HL-60 (cell line): ENCODE data around the gene SLC2A13.
A peak's percentile ranks its signal among the peaks of the same experiment; 100 is the strongest.

Experiments used
- DNase-seq, 2 experiments: peaks; one replicate each; pipeline ENCODE4 v3.0.0-alpha.2; 2010 to 2020; ENCODE audit warnings: low read depth in 1 of 2, low spot score in 1 of 2
- H3K27ac ChIP-seq: fragments of 250-450 bp; sonication (Bioruptor Pico); replicated peaks from 2 replicates; pipeline ENCODE4 v1.5.1; 2020; ENCODE audit warnings: mild to moderate bottlenecking, moderate library complexity
- H3K27me3 ChIP-seq: fragments of 250-450 bp; sonication (Bioruptor Pico); 2 replicates; pipeline ENCODE4 v1.5.1; 2021; ENCODE audit warnings: mild to moderate bottlenecking, moderate library complexity; ENCODE audit not compliant: insufficient read depth, poor library complexity, severe bottlenecking
- H3K4me3 ChIP-seq: replicated peaks from 2 replicates; pipeline ENCODE4 v1.5.1; 2011; ENCODE audit warnings: mild to moderate bottlenecking, control low read depth, low read length; ENCODE audit not compliant: insufficient read depth
- GABPA ChIP-seq: IDR thresholded peaks from 2 replicates; pipeline ENCODE4 v1.6.1; 2012; ENCODE audit warnings: low read depth
- POLR2AphosphoS5 ChIP-seq: IDR thresholded peaks from 2 replicates; pipeline ENCODE4 v1.6.1; 2012; ENCODE audit warnings: low read depth
- SPI1 ChIP-seq: IDR thresholded peaks from 2 replicates; pipeline ENCODE4 v1.6.1; 2012; ENCODE audit warnings: low read depth, mild to moderate bottlenecking, borderline replicate concordance
- TF ChIP-seq, protein P1 (sequence below): IDR thresholded peaks from one replicate; pipeline ENCODE4 v1.5.1; 2011; ENCODE audit warnings: low read length, control low read depth, inconsistent platforms; ENCODE audit not compliant: insufficient read depth
- TF ChIP-seq, protein P2 (sequence below): IDR thresholded peaks from 2 replicates; pipeline ENCODE4 v1.6.1; 2012; ENCODE audit warnings: low read depth; ENCODE audit not compliant: insufficient replicate concordance

Gene SLC2A13

DNA sequence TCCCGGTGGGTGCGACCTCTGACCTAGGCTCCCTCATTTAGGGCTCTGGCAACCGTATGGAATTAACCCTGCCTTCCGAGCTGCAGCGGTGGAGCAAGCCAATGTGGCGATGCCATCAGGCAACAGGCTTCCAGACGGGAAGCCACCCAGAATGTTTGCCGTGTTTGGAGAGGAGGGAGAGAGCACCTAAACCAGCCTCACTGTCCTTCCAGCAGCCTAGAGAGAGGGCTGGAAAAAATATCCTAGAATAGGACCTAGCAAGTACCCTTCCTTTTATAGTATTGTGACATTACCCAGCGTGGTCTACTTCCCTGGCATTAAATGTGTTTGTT, 287 bp upstream of the SLC2A13 start:
- H3K27me3 ChIP-seq = no peaks in the 10 kb centered on the region
- no peak overlapping the region for H3K27ac ChIP-seq
- no peak for DNase-seq
- peak overlapping the region; percentile 86 for H3K4me3 ChIP-seq
- TF ChIP-seq GABPA = no peak
- TF ChIP-seq, protein P1, sequence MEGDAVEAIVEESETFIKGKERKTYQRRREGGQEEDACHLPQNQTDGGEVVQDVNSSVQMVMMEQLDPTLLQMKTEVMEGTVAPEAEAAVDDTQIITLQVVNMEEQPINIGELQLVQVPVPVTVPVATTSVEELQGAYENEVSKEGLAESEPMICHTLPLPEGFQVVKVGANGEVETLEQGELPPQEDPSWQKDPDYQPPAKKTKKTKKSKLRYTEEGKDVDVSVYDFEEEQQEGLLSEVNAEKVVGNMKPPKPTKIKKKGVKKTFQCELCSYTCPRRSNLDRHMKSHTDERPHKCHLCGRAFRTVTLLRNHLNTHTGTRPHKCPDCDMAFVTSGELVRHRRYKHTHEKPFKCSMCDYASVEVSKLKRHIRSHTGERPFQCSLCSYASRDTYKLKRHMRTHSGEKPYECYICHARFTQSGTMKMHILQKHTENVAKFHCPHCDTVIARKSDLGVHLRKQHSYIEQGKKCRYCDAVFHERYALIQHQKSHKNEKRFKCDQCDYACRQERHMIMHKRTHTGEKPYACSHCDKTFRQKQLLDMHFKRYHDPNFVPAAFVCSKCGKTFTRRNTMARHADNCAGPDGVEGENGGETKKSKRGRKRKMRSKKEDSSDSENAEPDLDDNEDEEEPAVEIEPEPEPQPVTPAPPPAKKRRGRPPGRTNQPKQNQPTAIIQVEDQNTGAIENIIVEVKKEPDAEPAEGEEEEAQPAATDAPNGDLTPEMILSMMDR = no peak

DNA sequence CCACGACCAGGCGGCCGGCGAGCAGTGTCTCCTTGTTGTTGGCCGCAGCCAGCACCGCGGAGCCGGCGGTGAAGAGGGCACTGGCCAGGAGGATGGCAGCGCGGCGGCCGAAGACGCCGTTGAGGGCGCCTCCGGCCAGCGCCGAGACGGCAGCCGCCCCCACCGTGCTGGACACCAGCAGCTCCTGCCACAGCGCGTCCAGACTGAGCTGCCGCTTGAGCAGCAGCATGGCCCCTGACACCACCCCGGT, 691 bp downstream of the SLC2A13 start:
- no peak overlapping the region for H3K27ac ChIP-seq
- TF ChIP-seq POLR2AphosphoS5 (no peak), SPI1 (no peak)
- no peak for DNase-seq
- H3K4me3 ChIP-seq = peak overlapping the region; percentile 86
- no peaks in the 10 kb centered on the region for H3K27me3 ChIP-seq

DNA sequence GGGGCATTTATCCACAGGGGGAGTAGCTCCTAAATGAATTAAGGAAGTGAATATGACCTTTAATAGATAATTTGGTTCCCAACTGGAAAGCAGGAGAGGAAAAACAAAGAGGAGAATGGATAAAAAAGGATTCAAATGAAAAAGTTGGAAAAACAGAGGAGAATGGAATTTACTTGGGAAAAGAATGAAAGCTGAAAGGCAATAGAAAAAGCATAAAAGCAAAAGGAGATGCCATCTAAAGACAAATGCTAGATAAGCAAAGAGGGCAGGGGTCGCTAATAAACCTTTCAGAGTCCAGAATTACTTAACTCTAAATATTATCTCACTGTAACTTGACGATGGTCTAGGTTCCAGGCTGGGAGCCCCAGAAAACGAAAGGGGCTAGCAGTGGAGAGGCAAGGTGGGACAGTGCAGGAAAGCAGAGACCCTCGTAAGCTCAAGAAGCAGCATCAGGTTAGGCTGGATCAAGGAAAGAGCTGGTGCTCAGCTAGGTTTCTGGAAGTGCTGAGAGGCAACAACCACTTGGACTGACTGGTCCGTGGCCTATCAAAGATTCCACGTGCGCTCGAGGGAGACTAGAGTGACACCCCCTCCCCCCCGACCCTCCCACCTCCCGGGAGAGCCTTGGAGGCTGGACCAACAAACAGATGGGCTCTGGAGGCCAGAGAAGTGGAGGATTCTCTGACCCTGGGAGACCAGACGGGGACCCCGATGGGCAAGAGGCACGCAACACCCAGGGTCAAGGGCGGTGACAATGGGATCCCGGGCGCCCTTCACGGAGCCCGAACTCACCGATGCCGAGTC, 1.2 kb downstream of the SLC2A13 start:
- peak; percentile 12; the same call in 1 of the 2 replicates for TF ChIP-seq SPI1
- TF ChIP-seq POLR2AphosphoS5 = no peak
- H3K27ac ChIP-seq = no peak overlapping the region
- peak overlapping the region; percentile 86 for H3K4me3 ChIP-seq
- H3K27me3 ChIP-seq = no peaks in the 10 kb centered on the region
- no peak for DNase-seq

DNA sequence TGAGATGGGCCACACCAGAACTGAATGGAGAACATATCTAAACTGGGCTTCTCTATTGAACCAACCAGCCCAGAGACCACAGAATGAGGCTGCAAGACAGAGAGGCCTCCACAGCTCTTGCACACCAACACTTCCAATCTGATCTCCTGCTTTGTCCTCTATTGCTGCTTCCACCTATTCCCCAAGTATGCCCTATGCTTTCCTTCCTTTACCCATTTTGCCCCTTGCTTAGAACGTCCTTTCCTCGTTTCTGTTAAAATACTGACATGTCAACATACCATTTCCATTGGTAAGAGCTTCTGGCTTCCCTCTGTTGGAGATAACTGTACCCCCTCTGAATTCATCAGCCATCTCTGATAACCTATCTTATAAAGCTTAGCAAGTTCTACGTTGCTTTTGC, 2.8 kb downstream of the SLC2A13 start:
- DNase-seq = no peak
- Histone ChIP-seq H3K4me3 (no peak overlapping the region), H3K27ac (no peak overlapping the region), H3K27me3 (no peaks in the 10 kb centered on the region)
- TF ChIP-seq, protein P1 = no peak
- TF ChIP-seq, protein P2, sequence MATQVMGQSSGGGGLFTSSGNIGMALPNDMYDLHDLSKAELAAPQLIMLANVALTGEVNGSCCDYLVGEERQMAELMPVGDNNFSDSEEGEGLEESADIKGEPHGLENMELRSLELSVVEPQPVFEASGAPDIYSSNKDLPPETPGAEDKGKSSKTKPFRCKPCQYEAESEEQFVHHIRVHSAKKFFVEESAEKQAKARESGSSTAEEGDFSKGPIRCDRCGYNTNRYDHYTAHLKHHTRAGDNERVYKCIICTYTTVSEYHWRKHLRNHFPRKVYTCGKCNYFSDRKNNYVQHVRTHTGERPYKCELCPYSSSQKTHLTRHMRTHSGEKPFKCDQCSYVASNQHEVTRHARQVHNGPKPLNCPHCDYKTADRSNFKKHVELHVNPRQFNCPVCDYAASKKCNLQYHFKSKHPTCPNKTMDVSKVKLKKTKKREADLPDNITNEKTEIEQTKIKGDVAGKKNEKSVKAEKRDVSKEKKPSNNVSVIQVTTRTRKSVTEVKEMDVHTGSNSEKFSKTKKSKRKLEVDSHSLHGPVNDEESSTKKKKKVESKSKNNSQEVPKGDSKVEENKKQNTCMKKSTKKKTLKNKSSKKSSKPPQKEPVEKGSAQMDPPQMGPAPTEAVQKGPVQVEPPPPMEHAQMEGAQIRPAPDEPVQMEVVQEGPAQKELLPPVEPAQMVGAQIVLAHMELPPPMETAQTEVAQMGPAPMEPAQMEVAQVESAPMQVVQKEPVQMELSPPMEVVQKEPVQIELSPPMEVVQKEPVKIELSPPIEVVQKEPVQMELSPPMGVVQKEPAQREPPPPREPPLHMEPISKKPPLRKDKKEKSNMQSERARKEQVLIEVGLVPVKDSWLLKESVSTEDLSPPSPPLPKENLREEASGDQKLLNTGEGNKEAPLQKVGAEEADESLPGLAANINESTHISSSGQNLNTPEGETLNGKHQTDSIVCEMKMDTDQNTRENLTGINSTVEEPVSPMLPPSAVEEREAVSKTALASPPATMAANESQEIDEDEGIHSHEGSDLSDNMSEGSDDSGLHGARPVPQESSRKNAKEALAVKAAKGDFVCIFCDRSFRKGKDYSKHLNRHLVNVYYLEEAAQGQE = no peak
- TF ChIP-seq GABPA (no peak), POLR2AphosphoS5 (no peak), SPI1 (no peak)

DNA sequence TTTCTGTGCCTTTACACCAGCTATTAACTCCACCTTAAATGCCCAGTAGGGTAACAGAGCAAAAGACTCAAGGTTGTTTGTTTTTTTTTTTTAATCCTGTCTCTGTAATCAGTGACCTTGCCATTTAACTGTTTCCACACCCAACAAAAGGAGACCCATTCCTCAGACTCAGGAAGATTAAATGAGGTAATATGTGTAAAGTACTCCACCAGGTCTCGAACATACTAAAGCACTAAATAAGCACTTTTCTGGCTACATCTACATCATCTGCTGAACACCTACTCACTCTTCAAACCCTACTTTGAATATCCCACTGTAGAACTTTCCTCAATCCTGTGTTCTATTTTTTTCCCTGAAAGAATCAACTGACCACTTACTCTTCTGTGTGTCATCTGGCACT, 4.1 kb downstream of the SLC2A13 start:
- H3K4me3 ChIP-seq = no peak overlapping the region
- no peaks in the 10 kb centered on the region for H3K27me3 ChIP-seq
- DNase-seq = no peak
- H3K27ac ChIP-seq = no peak overlapping the region
- TF ChIP-seq, protein P2 = no peak
- TF ChIP-seq GABPA (no peak), SPI1 (no peak), POLR2AphosphoS5 (no peak)
- TF ChIP-seq, protein P1 = no peak
